Left lung (tissue), 10 donors: Measurements from ENCODE around the gene ZCCHC12. TPM values are rescaled to one million over a fixed set of nuclear protein-coding genes. Genes with fewer than 3 reads are reported as not detected.
A peak's percentile ranks its signal among the peaks of the same experiment; 100 is the strongest.

Experiments used
- ATAC-seq: fragments of 200-7000 bp; cut with Tn5 transposase; one replicate; pipeline ENCODE4 v1.9.1; 2020; ENCODE audit warnings: moderate library complexity
- DNase-seq, 4 donors: peaks; one replicate each; pipeline ENCODE4 v3.0.0-alpha.2; 2013 to 2020
- H3K27ac ChIP-seq, 2 donors: fragments of 200-600 bp; sonication (generic) in 1 of 2; one replicate each; pipeline versions ENCODE4 v1.5.0 to v1.8.0; 2020 to 2021
- H3K27me3 ChIP-seq, 2 donors: fragments of 200-600 bp; sonication (generic) in 1 of 2; one replicate each; pipeline versions ENCODE4 v1.5.0 to v1.8.0; 2020 to 2021
- H3K36me3 ChIP-seq, 2 donors: fragments of 200-600 bp; sonication (generic) in 1 of 2; one replicate each; pipeline versions ENCODE4 v1.5.0 to v1.8.0; 2020 to 2021
- H3K4me1 ChIP-seq, 2 donors: fragments of 200-600 bp; one replicate each; pipeline ENCODE4 v1.8.0; 2021
- H3K4me3 ChIP-seq, 2 donors: fragments of 200-600 bp; sonication (generic) in 1 of 2; one replicate each; pipeline versions ENCODE4 v1.5.0 to v1.8.0; 2020 to 2021; ENCODE audit warnings: mild to moderate bottlenecking in 1 of 2
- H3K9me3 ChIP-seq, 2 donors: fragments of 200-600 bp; sonication (generic) in 1 of 2; one replicate each; pipeline versions ENCODE4 v1.5.0 to v1.8.0; 2020 to 2021
- CTCF ChIP-seq, 2 donors: fragments of 200-600 bp; sonication (generic) in 1 of 2; IDR thresholded peaks; one replicate each; pipeline versions ENCODE4 v1.5.0 to v1.8.0; 2021; ENCODE audit warnings: antibody characterized with exemption in 2 of 2
- intact Hi-C, 2 donors: fragments of 100-400 bp; cut with DNase I; formaldehyde crosslinking; loops; one replicate each; pipeline versions ENCODE4 v1.11.2 to v1.14.2; 2022
- polyA plus RNA-seq, 6 donors: library from polyadenylated mRNA; unstranded; fragments of 120-200 nt; gene quantifications; one replicate each; pipeline ENCODE4 v1.2.1, GENCODE V29; 2013; ENCODE audit not compliant: insufficient read length in 6 of 6
- total RNA-seq, 2 donors: library from RNA; stranded (reverse); fragmentation: NEBNext Ultra II Directional; extraction: Animal tissue kit (Norgen Biotek cat#: 25700); gene quantifications; one replicate each; pipeline ENCODE4 v1.2.1, GENCODE V29; 2021
- donor health status: DM: no; HTN: yes; CAD: no.
- donor health status: DM: no; HTN: no; CAD: no.

The ZCCHC12 gene
- total and polyA plus RNA-seq, 8 donors: 0.27 to 0.93 (median 0.51) TPM; not detected in 1

GRCh38 chrX:118865231-118865630, 41.6 kb downstream of the ZCCHC12 start:
- ATAC-seq: no peak
- Histone ChIP-seq H3K27ac (no peak overlapping the region), H3K4me3 (no peak overlapping the region), H3K27me3 (no peaks in the 10 kb centered on the region), H3K36me3 (no peaks in the 10 kb centered on the region), H3K9me3 (no peaks in the 10 kb centered on the region), H3K4me1 (no peaks in the 10 kb centered on the region)
- DNase-seq: no peak
- TF ChIP-seq CTCF (IDR thresholded peaks at IDR 0.05): no peak
- intact Hi-C loops: no loop called here

GRCh38 chrX:118867251-118867650, 43.6 kb downstream of the ZCCHC12 start:
- no peak for TF ChIP-seq CTCF (IDR thresholded peaks at IDR 0.05)
- DNase-seq: peak in 2 of 4 donors; percentile 24 to 35
- no peaks in the 10 kb centered on the region for H3K27me3 ChIP-seq
- ATAC-seq: no peak
- H3K27ac ChIP-seq: no peak overlapping the region
- intact Hi-C loops: no loop called here
- H3K36me3 ChIP-seq: no peaks in the 10 kb centered on the region
- no peaks in the 10 kb centered on the region for H3K4me1 ChIP-seq
- no peaks in the 10 kb centered on the region for H3K9me3 ChIP-seq
- H3K4me3 ChIP-seq: no peak overlapping the region

- Histone ChIP-seq H3K9me3 (no peaks in the 10 kb centered on the region), H3K36me3 (no peaks in the 10 kb centered on the region), H3K4me3 (no peak overlapping the region), H3K27me3 (no peaks in the 10 kb centered on the region), H3K27ac (peak overlapping the region in 1 of 2 donors; percentile 19), H3K4me1 (no peaks in the 10 kb centered on the region)
- peak; percentile 89 for ATAC-seq
- no peak for TF ChIP-seq CTCF (IDR thresholded peaks at IDR 0.05)
- intact Hi-C loops: no loop called here
- DNase-seq: no peak
Observed at GRCh38 chrX:118872102-118872566, 48.5 kb downstream of the ZCCHC12 start.

Other genes with a start within 250 kb of the ZCCHC12 start
- 10 to 100 TPM; 77.8 to 87.3 TPM for gene IL13RA1, start 96.2 kb upstream of the ZCCHC12 start, total RNA-seq
- gene IL13RA1, start 96.2 kb upstream of the ZCCHC12 start, polyA plus RNA-seq: 10 to 100 TPM; 34.8 to 52.3 (median 41.6) TPM
- 10 to 100 TPM; 14.4 to 23.0 TPM for gene LONRF3, start 150.8 kb downstream of the ZCCHC12 start, total RNA-seq
- gene LONRF3, start 150.8 kb downstream of the ZCCHC12 start, polyA plus RNA-seq: 1 to 10 TPM; 3.0 to 4.3 (median 3.4) TPM
- gene CT47C1, start 249.2 kb downstream of the ZCCHC12 start, total RNA-seq: not detected
- gene CT47C1, start 249.2 kb downstream of the ZCCHC12 start, polyA plus RNA-seq: not detected